ENCODE data around the gene RSPH1. TPM values are rescaled to one million over a fixed set of nuclear protein-coding genes. Genes with fewer than 3 reads are reported as not detected.

Gene RSPH1
- total RNA-seq, 1 experiment from 2014 or later: 0.31 TPM

DNA sequence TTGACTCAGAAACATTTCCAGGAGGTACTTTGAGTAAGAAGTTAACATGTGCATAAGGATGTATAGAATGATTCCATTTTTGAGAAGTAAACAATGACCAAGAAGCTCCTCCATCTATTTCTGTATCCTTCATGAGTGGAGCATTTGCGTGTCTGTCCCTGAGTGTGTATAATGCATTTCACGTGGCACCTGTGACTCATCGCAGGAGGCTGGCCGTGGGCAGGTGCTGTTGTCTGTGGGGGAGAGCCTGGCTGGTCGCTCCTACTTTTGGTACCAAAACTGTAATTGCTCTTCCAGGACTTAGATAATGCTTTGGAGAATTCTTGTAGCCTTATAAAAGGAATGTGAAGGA, 34.1 kb upstream of the RSPH1 start:
- H2BK15ac ChIP-seq (ENCODE audit: low read depth, low read length): no peak overlapping the region
- H3K4me1 Mint-ChIP-seq: peaks cover 40 to 41% of the 10 kb centered on the region in 2 experiments
- H3K4me3 Mint-ChIP-seq: no peak overlapping the region
- no peak for DNase-seq
- no peak overlapping the region for H4K5ac ChIP-seq (ENCODE audit: insufficient read length, low read depth, low read length)
- H3K9ac ChIP-seq (ENCODE audit: extremely low read depth, insufficient read length, low read length): no peak overlapping the region
- peak overlapping the region in 1 of 3 experiments; percentile 43; a peak in 1 of 7 replicates for H3K27ac Mint-ChIP-seq
- H2AK5ac ChIP-seq (ENCODE audit: insufficient read length, low read length): no peak overlapping the region
- H3K9me3 Mint-ChIP-seq: no peaks in the 10 kb centered on the region
- no peak overlapping the region for H3K18ac ChIP-seq (ENCODE audit: insufficient read length, low read depth, low read length)
- no peak overlapping the region for H2BK20ac ChIP-seq (ENCODE audit: low read depth, low read length, poor library complexity, severe bottlenecking)
- H2AFZ ChIP-seq (ENCODE audit: low read length): no peak overlapping the region
- peaks cover 3 to 46% (median 14%) of the 10 kb centered on the region in 3 experiments; a peak in 5 of 7 replicates for H3K36me3 Mint-ChIP-seq (ENCODE audit: insufficient read depth in 1 of 3, low read depth in 3 of 3)
- no CpG with 5 or more reads among the region's 5 CpGs for WGBS (ENCODE audit: extremely low coverage, insufficient read length, low lambda C conversion rate)
- no peak overlapping the region for H3K27ac ChIP-seq (ENCODE audit: insufficient read length, low read depth, low read length)
- no peaks in the 10 kb centered on the region for H3K79me2 ChIP-seq (ENCODE audit: insufficient read depth, low read length)
- no peak overlapping the region for H2BK120ac ChIP-seq (ENCODE audit: low read depth, low read length, poor library complexity, severe bottlenecking)
- TF ChIP-seq, protein P1, sequence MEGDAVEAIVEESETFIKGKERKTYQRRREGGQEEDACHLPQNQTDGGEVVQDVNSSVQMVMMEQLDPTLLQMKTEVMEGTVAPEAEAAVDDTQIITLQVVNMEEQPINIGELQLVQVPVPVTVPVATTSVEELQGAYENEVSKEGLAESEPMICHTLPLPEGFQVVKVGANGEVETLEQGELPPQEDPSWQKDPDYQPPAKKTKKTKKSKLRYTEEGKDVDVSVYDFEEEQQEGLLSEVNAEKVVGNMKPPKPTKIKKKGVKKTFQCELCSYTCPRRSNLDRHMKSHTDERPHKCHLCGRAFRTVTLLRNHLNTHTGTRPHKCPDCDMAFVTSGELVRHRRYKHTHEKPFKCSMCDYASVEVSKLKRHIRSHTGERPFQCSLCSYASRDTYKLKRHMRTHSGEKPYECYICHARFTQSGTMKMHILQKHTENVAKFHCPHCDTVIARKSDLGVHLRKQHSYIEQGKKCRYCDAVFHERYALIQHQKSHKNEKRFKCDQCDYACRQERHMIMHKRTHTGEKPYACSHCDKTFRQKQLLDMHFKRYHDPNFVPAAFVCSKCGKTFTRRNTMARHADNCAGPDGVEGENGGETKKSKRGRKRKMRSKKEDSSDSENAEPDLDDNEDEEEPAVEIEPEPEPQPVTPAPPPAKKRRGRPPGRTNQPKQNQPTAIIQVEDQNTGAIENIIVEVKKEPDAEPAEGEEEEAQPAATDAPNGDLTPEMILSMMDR (conservative IDR thresholded peaks at IDR 0.05): no peak
- no peaks in the 10 kb centered on the region for H3K27me3 Mint-ChIP-seq (ENCODE audit: low read depth)
- no peaks in the 10 kb centered on the region for H4K20me1 ChIP-seq (ENCODE audit: control insufficient read depth, insufficient read depth, insufficient read length)
- H3T11ph ChIP-seq (ENCODE audit: low read length): no peak overlapping the region
- no peaks in the 10 kb centered on the region; the same call in 1 of the 2 replicates for H3K4me1 ChIP-seq (ENCODE audit: insufficient read depth, low read length)
- no peak overlapping the region for H2BK5ac ChIP-seq (ENCODE audit: insufficient read length, low read length)
- H3K4me2 ChIP-seq (ENCODE audit: insufficient read depth, insufficient read length, low read length): no peak overlapping the region
- no peak overlapping the region for H4K91ac ChIP-seq (ENCODE audit: insufficient read length, low read depth, low read length)
- H3K23ac ChIP-seq (ENCODE audit: insufficient read length, low read depth, low read length): no peak overlapping the region
- H3K27me3 ChIP-seq (ENCODE audit: insufficient read depth, low read length): no peaks in the 10 kb centered on the region
- no peak overlapping the region for H3K14ac ChIP-seq (ENCODE audit: insufficient read depth, low read length)
- no peaks in the 10 kb centered on the region for H3K23me2 ChIP-seq (ENCODE audit: insufficient read length, low read depth, low read length, poor library complexity, severe bottlenecking)
- H3K56ac ChIP-seq (ENCODE audit: insufficient read length, low read depth, low read length): no peak overlapping the region
- H3K4ac ChIP-seq (ENCODE audit: low read depth, low read length): no peak overlapping the region
- no peaks in the 10 kb centered on the region for H3K79me1 ChIP-seq (ENCODE audit: insufficient read depth, low read depth, low read length, poor library complexity, severe bottlenecking)
- no peaks in the 10 kb centered on the region for H3K9me3 ChIP-seq (ENCODE audit: control insufficient read depth, low read depth, low read length)
- no peak overlapping the region for H4K8ac ChIP-seq (replicated peaks; ENCODE audit: insufficient read length, low read depth, low read length)
- H2BK12ac ChIP-seq (ENCODE audit: insufficient read length, low read depth, low read length): no peak overlapping the region

All from H9 (cell line).